Measurements from ENCODE around the gene PLXNA2. TPM values are rescaled to one million over a fixed set of nuclear protein-coding genes. Genes with fewer than 3 reads are reported as not detected.

Gene PLXNA2
- total RNA-seq, 2 experiments from 2014 or later, result 0.23 TPM; not detected in 1

DNA sequence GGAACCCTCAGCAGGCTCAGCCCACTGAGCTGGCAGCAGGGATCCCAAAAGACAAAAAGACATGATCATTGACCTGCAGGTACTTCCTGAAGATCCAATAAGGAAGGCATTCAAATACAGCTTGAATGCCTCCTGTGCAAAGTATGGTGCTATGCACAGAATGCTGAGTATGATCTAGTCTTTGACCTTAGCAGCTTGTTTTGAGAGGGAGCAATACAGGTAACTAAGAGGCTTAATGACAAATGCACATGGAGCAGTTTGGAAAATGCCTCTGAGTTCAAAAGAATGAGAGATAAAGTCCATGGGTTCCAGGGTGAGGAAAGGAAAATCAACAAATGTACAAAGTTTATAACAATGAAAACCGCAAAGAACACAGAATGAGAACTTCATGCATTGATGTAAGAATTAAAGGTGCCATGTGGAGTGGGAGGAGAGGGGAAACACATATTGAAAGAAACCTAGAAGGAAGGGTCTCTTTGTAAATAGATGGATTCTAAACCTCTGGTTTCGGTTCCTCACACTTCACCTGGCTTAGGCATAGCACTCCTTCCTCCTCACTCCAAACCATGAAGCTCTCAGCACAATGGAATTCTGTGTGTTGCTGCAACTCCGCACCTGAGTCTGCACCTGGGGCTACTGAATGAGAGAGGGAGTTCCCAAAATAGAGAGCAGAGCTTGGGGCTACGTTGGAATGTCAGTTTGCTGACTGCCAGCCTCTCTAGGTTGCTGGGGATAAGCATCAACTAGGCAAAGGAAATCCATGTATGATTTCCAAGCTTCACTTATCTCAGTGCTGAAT lies 77.6 kb downstream of the PLXNA2 start:
- no peak overlapping the region; the same call in 1 of the 2 replicates for H3K4me2 ChIP-seq (ENCODE audit: low read length)
- H3K4me1 ChIP-seq (ENCODE audit: insufficient read depth, low read length, poor library complexity, severe bottlenecking), result peaks cover 5% of the 10 kb centered on the region
- no peaks in the 10 kb centered on the region for H4K20me1 ChIP-seq (ENCODE audit: insufficient read depth, low read length)
- H2AFZ ChIP-seq (ENCODE audit: low read length), result no peak overlapping the region
- H3K36me3 ChIP-seq (ENCODE audit: insufficient read depth, low read length), result no peaks in the 10 kb centered on the region
- H3K27ac ChIP-seq (ENCODE audit: low read depth, low read length, poor library complexity, severe bottlenecking), result no peak overlapping the region
- no peaks in the 10 kb centered on the region for H3K79me2 ChIP-seq (ENCODE audit: insufficient read depth, low read depth, low read length)
- no peaks in the 10 kb centered on the region for H3K9me3 ChIP-seq (ENCODE audit: low read length)
- intact Hi-C loops (cut with micrococcal nuclease; ENCODE audit: unreplicated experiment), result no loop called here
- H3K9me2 ChIP-seq (ENCODE audit: insufficient read depth, low read length), result no peaks in the 10 kb centered on the region
- TF ChIP-seq EZH2phosphoT487 (IDR thresholded peaks at IDR 0.05; ENCODE audit: borderline replicate concordance, low read depth, low read length), result no peak
- TF ChIP-seq, protein P1, sequence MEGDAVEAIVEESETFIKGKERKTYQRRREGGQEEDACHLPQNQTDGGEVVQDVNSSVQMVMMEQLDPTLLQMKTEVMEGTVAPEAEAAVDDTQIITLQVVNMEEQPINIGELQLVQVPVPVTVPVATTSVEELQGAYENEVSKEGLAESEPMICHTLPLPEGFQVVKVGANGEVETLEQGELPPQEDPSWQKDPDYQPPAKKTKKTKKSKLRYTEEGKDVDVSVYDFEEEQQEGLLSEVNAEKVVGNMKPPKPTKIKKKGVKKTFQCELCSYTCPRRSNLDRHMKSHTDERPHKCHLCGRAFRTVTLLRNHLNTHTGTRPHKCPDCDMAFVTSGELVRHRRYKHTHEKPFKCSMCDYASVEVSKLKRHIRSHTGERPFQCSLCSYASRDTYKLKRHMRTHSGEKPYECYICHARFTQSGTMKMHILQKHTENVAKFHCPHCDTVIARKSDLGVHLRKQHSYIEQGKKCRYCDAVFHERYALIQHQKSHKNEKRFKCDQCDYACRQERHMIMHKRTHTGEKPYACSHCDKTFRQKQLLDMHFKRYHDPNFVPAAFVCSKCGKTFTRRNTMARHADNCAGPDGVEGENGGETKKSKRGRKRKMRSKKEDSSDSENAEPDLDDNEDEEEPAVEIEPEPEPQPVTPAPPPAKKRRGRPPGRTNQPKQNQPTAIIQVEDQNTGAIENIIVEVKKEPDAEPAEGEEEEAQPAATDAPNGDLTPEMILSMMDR (conservative IDR thresholded peaks at IDR 0.05; ENCODE audit: low read length), result no peak
- ChIA-PET CTCF (ENCODE audit: unreplicated experiment) (no interaction called here), POLR2A (no interaction called here)
- DNase-seq (ENCODE audit: low spot score), result peak; percentile 8
- no TSS peak for BruUV-seq (replicated peaks)
- H3K4me3 ChIP-seq (ENCODE audit: low read depth, low read length, poor library complexity, severe bottlenecking), result no peak overlapping the region

DNA sequence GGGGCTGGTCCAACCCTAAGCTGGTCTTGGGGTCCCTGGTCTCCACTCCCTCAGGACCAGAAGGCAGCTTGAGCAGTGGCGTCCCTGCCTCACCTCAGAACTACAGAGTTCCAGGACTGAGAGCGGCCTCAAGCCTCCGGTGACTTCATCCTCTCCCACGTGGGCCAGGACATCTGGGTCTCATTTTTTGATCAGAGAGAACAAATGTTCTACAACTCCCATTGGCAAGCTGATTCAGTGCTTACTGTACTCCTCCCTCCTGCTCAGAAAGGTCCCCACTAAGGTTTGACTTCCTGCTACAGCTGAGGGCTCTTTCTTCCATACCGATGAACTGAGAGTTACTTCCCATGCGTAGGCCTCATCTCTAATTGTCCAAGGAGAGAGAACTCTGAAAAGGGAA lies 78.5 kb downstream of the PLXNA2 start:
- POLR2A ChIA-PET, result no interaction called here
- no peak overlapping the region for H3K4me3 ChIP-seq (ENCODE audit: low read depth, low read length, poor library complexity, severe bottlenecking)
- CTCF ChIA-PET (ENCODE audit: unreplicated experiment), result no interaction called here
- no peaks in the 10 kb centered on the region for H3K36me3 ChIP-seq (ENCODE audit: insufficient read depth, low read length)
- DNase-seq (ENCODE audit: low spot score), result no peak
- intact Hi-C loops (cut with micrococcal nuclease; ENCODE audit: unreplicated experiment), result no loop called here
- no peaks in the 10 kb centered on the region for H3K9me3 ChIP-seq (ENCODE audit: low read length)
- no peaks in the 10 kb centered on the region for H4K20me1 ChIP-seq (ENCODE audit: insufficient read depth, low read length)
- H3K79me2 ChIP-seq (ENCODE audit: insufficient read depth, low read depth, low read length), result no peaks in the 10 kb centered on the region
- no peaks in the 10 kb centered on the region for H3K9me2 ChIP-seq (ENCODE audit: insufficient read depth, low read length)
- H3K4me1 ChIP-seq (ENCODE audit: insufficient read depth, low read length, poor library complexity, severe bottlenecking), result peaks cover 5% of the 10 kb centered on the region
- H2AFZ ChIP-seq (ENCODE audit: low read length), result no peak overlapping the region
- H3K27ac ChIP-seq (ENCODE audit: low read depth, low read length, poor library complexity, severe bottlenecking), result no peak overlapping the region
- TF ChIP-seq, protein P1 (conservative IDR thresholded peaks at IDR 0.05; ENCODE audit: low read length), result no peak
- no peak for TF ChIP-seq EZH2phosphoT487 (IDR thresholded peaks at IDR 0.05; ENCODE audit: borderline replicate concordance, low read depth, low read length)
- BruUV-seq (replicated peaks), result no TSS peak
- H3K4me2 ChIP-seq (ENCODE audit: low read length), result no peak overlapping the region

DNA sequence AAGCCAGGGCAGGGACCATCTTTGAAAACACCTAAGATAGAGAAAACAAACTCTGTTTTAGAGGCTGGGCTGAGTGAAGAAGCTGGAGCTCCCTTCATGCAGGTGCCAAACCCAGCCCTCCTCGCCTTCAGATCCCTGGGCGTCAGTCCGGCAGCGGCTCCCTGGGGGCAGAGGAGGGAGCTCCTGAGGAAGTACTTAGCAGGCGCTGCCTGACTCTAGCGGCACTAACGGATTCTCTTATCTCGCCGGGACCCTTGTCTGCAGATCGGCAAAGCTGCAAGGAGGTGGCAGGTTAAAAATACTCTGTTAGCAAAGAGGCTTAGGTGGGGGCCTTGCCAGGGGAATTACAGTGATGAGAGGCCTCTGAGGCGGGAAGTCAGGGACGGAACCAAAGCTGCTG lies 79.6 kb downstream of the PLXNA2 start:
- Histone ChIP-seq H3K27ac (ENCODE audit: low read depth, low read length, poor library complexity, severe bottlenecking) (no peak overlapping the region), H3K79me2 (ENCODE audit: insufficient read depth, low read depth, low read length) (no peaks in the 10 kb centered on the region), H4K20me1 (ENCODE audit: insufficient read depth, low read length) (no peaks in the 10 kb centered on the region), H3K4me1 (ENCODE audit: insufficient read depth, low read length, poor library complexity, severe bottlenecking) (peaks cover 5% of the 10 kb centered on the region), H3K9me3 (ENCODE audit: low read length) (no peaks in the 10 kb centered on the region), H3K4me3 (ENCODE audit: low read depth, low read length, poor library complexity, severe bottlenecking) (no peak overlapping the region), H3K36me3 (ENCODE audit: insufficient read depth, low read length) (no peaks in the 10 kb centered on the region), H2AFZ (ENCODE audit: low read length) (no peak overlapping the region), H3K9me2 (ENCODE audit: insufficient read depth, low read length) (no peaks in the 10 kb centered on the region), H3K4me2 (ENCODE audit: low read length) (no peak overlapping the region)
- ChIA-PET POLR2A (no interaction called here), CTCF (ENCODE audit: unreplicated experiment) (no interaction called here)
- TF ChIP-seq, protein P1 (conservative IDR thresholded peaks at IDR 0.05; ENCODE audit: low read length), result no peak
- no peak for TF ChIP-seq EZH2phosphoT487 (IDR thresholded peaks at IDR 0.05; ENCODE audit: borderline replicate concordance, low read depth, low read length)
- DNase-seq (ENCODE audit: low spot score), result no peak
- no TSS peak for BruUV-seq (replicated peaks)
- intact Hi-C loops (cut with micrococcal nuclease; ENCODE audit: unreplicated experiment), result no loop called here

Measured in OCI-LY7 (cell line).